Measurements from ENCODE around the gene RSU1.

RSU1 gene

DNA sequence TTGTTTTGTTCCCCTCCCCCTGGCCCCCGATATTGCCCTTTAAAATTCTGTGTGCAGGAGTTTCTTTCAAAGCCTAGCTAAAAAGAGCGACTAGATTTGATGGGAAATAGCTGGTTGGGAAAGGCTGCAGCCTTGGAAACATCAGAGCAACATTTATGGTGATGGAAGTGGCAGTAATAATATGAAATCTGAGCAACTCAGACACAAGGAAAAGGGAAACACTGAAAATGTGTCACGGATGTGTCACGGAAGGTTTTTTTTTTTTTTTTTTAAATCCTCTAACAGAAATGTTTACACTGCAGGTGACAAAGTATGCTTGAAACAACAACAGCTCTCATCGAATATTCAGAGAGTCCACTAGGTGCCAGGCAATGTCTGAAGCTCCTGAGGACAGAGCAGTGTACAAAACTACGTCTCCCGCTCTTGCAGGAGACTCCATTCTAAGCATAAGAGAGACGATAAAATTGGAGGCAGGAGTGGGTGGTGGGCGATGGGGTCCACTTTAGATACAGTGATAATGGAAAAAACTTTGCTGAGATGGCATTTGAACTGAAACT, 143.0 kb downstream of the RSU1 start:
- H3K27me3 ChIP-seq (replicated peaks in 2 of 5; ENCODE audit: control insufficient read depth in 4 of 5, insufficient read depth in 5 of 5, low read length in 4 of 5) = no peaks in the 10 kb centered on the region
- no peak for DNase-seq
- H3K9me3 ChIP-seq (ENCODE audit: control extremely low read depth in 1 of 5, control insufficient read depth in 4 of 5, insufficient read depth in 2 of 5, low read depth in 1 of 5, low read length in 4 of 5) = peaks cover 0 to 7% (median 0%) of the 10 kb centered on the region in 5 experiments
- no peaks in the 10 kb centered on the region for H3K4me1 ChIP-seq (ENCODE audit: control extremely low read depth in 1 of 4, control insufficient read depth in 4 of 4, insufficient read depth in 4 of 4, low read length in 3 of 4)
- no peak overlapping the region for H3K27ac ChIP-seq (ENCODE audit: insufficient read depth in 1 of 2, low read depth in 1 of 2, low read length in 2 of 2, poor library complexity in 1 of 2, severe bottlenecking in 2 of 2)
- H3K4me3 ChIP-seq (ENCODE audit: control insufficient read depth in 1 of 7, extremely low read depth in 1 of 7, insufficient read depth in 4 of 7, low read depth in 2 of 7, low read length in 6 of 7) = no peak overlapping the region
- POLR2A ChIA-PET = no interaction called here
- CTCF ChIA-PET = no interaction called here
- WGBS (ENCODE audit: insufficient coverage) = 97% methylated on average over 7 of the region's 9 CpGs
- H3K36me3 ChIP-seq (ENCODE audit: control insufficient read depth in 4 of 4, insufficient read depth in 4 of 4, low read length in 3 of 4) = peaks cover 0 to 2% (median 0%) of the 10 kb centered on the region in 4 experiments

DNA sequence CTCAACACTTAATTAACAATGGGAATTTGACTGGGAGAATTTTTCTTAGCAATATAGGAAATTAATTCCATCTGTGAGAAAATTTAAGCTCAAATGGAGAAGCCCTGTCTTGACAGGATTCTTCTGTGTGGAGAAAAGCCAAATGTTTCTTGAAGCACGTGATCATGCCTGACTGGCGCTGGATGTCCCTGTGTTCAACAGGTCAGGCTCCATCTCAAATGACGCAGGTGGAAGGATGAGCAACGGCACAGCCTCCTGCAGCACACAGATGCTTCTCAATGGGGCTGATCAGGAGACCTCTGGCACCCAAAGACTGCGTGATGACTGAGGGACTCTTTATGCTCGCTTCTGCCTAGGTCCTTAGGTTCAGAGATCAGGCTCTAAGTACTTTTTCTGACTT, 143.8 kb downstream of the RSU1 start:
- no peak for DNase-seq
- ChIA-PET CTCF (no interaction called here), POLR2A (no interaction called here)
- Histone ChIP-seq H3K27ac (ENCODE audit: insufficient read depth in 1 of 2, low read depth in 1 of 2, low read length in 2 of 2, poor library complexity in 1 of 2, severe bottlenecking in 2 of 2) (no peak overlapping the region), H3K4me3 (ENCODE audit: control insufficient read depth in 1 of 7, extremely low read depth in 1 of 7, insufficient read depth in 4 of 7, low read depth in 2 of 7, low read length in 6 of 7) (no peak overlapping the region), H3K9me3 (ENCODE audit: control extremely low read depth in 1 of 5, control insufficient read depth in 4 of 5, insufficient read depth in 2 of 5, low read depth in 1 of 5, low read length in 4 of 5) (peaks cover 0 to 7% (median 0%) of the 10 kb centered on the region in 5 experiments), H3K4me1 (ENCODE audit: control extremely low read depth in 1 of 4, control insufficient read depth in 4 of 4, insufficient read depth in 4 of 4, low read length in 3 of 4) (no peaks in the 10 kb centered on the region), H3K36me3 (ENCODE audit: control insufficient read depth in 4 of 4, insufficient read depth in 4 of 4, low read length in 3 of 4) (peaks cover 0 to 2% (median 0%) of the 10 kb centered on the region in 4 experiments), H3K27me3 (replicated peaks in 2 of 5; ENCODE audit: control insufficient read depth in 4 of 5, insufficient read depth in 5 of 5, low read length in 4 of 5) (no peaks in the 10 kb centered on the region)
- WGBS (ENCODE audit: insufficient coverage) = 95% methylated on average over 6 of the region's 6 CpGs

GRCh38 chr10:16663444-16663843, 153.8 kb downstream of the RSU1 start:
- Histone ChIP-seq H3K27me3 (replicated peaks in 2 of 5; ENCODE audit: control insufficient read depth in 4 of 5, insufficient read depth in 5 of 5, low read length in 4 of 5) (no peaks in the 10 kb centered on the region), H3K9me3 (ENCODE audit: control extremely low read depth in 1 of 5, control insufficient read depth in 4 of 5, insufficient read depth in 2 of 5, low read depth in 1 of 5, low read length in 4 of 5) (no peaks in the 10 kb centered on the region), H3K4me1 (ENCODE audit: control extremely low read depth in 1 of 4, control insufficient read depth in 4 of 4, insufficient read depth in 4 of 4, low read length in 3 of 4) (no peaks in the 10 kb centered on the region), H3K4me3 (ENCODE audit: control insufficient read depth in 1 of 7, extremely low read depth in 1 of 7, insufficient read depth in 4 of 7, low read depth in 2 of 7, low read length in 6 of 7) (no peak overlapping the region), H3K27ac (ENCODE audit: insufficient read depth in 1 of 2, low read depth in 1 of 2, low read length in 2 of 2, poor library complexity in 1 of 2, severe bottlenecking in 2 of 2) (no peak overlapping the region), H3K36me3 (ENCODE audit: control insufficient read depth in 4 of 4, insufficient read depth in 4 of 4, low read length in 3 of 4) (no peaks in the 10 kb centered on the region)
- WGBS (ENCODE audit: insufficient coverage) = 98% methylated on average over 6 of the region's 7 CpGs
- DNase-seq = no peak
- CTCF ChIA-PET = no interaction called here
- POLR2A ChIA-PET = no interaction called here

- no peaks in the 10 kb centered on the region for H3K4me1 ChIP-seq (ENCODE audit: control extremely low read depth in 1 of 4, control insufficient read depth in 4 of 4, insufficient read depth in 4 of 4, low read length in 3 of 4)
- H3K4me3 ChIP-seq (ENCODE audit: control insufficient read depth in 1 of 7, extremely low read depth in 1 of 7, insufficient read depth in 4 of 7, low read depth in 2 of 7, low read length in 6 of 7) = no peak overlapping the region
- no peaks in the 10 kb centered on the region for H3K27me3 ChIP-seq (replicated peaks in 2 of 5; ENCODE audit: control insufficient read depth in 4 of 5, insufficient read depth in 5 of 5, low read length in 4 of 5)
- no peak overlapping the region for H3K27ac ChIP-seq (ENCODE audit: insufficient read depth in 1 of 2, low read depth in 1 of 2, low read length in 2 of 2, poor library complexity in 1 of 2, severe bottlenecking in 2 of 2)
- no peaks in the 10 kb centered on the region for H3K9me3 ChIP-seq (ENCODE audit: control extremely low read depth in 1 of 5, control insufficient read depth in 4 of 5, insufficient read depth in 2 of 5, low read depth in 1 of 5, low read length in 4 of 5)
- no peak for DNase-seq
- no peaks in the 10 kb centered on the region for H3K36me3 ChIP-seq (ENCODE audit: control insufficient read depth in 4 of 4, insufficient read depth in 4 of 4, low read length in 3 of 4)
- POLR2A ChIA-PET = no interaction called here
- WGBS (ENCODE audit: insufficient coverage) = 95% methylated on average over 7 of the region's 7 CpGs
- CTCF ChIA-PET = no interaction called here
Observed at GRCh38 chr10:16662923-16663322, 154.3 kb downstream of the RSU1 start.

DNA sequence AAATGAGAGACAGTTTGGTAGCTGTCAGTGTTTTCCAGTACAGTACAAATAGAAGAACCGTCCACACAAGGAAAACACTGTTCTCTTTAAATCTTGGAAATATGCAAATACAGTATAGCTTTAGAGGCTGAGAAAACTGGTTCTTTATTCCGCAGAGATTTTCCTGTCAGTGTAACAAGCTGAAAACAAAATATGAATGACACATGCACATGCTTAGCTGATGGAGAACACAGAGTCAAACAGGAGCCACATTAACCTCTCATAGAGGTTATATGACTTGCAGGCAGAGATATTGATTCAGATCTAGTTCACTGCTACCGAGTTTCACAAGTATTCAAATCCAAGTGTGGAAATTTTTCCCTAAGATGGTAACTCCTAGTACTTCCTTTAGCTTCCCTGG, 160.3 kb downstream of the RSU1 start:
- Histone ChIP-seq H3K27me3 (replicated peaks in 2 of 5; ENCODE audit: control insufficient read depth in 4 of 5, insufficient read depth in 5 of 5, low read length in 4 of 5) (no peaks in the 10 kb centered on the region), H3K4me3 (ENCODE audit: control insufficient read depth in 1 of 7, extremely low read depth in 1 of 7, insufficient read depth in 4 of 7, low read depth in 2 of 7, low read length in 6 of 7) (no peak overlapping the region), H3K27ac (ENCODE audit: insufficient read depth in 1 of 2, low read depth in 1 of 2, low read length in 2 of 2, poor library complexity in 1 of 2, severe bottlenecking in 2 of 2) (no peak overlapping the region), H3K4me1 (ENCODE audit: control extremely low read depth in 1 of 4, control insufficient read depth in 4 of 4, insufficient read depth in 4 of 4, low read length in 3 of 4) (no peaks in the 10 kb centered on the region), H3K36me3 (ENCODE audit: control insufficient read depth in 4 of 4, insufficient read depth in 4 of 4, low read length in 3 of 4) (no peaks in the 10 kb centered on the region), H3K9me3 (ENCODE audit: control extremely low read depth in 1 of 5, control insufficient read depth in 4 of 5, insufficient read depth in 2 of 5, low read depth in 1 of 5, low read length in 4 of 5) (no peaks in the 10 kb centered on the region)
- CTCF ChIA-PET = no interaction called here
- no peak for DNase-seq
- WGBS (ENCODE audit: insufficient coverage) = 92% methylated on average over 1 of the region's 3 CpGs
- POLR2A ChIA-PET = no interaction called here

DNA sequence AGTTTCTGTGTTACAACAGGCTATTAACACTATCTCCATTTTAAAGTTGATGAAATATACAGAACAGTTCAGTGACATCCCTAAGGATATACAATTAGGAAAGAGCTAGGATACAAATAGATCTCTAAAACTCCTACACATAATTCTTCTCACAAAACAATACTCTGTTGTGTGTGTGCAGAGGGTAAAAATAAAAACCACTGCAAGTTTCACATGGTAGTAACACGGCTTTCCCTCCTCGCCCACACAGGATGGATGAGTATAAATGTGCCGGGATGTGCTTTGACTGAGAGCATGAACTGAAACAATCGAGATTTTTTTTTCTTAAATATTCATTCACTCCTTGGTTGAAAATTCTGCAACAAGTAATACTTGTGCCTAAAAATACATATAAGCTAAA, 164.0 kb downstream of the RSU1 start:
- Histone ChIP-seq H3K4me1 (ENCODE audit: control extremely low read depth in 1 of 4, control insufficient read depth in 4 of 4, insufficient read depth in 4 of 4, low read length in 3 of 4) (no peaks in the 10 kb centered on the region), H3K4me3 (ENCODE audit: control insufficient read depth in 1 of 7, extremely low read depth in 1 of 7, insufficient read depth in 4 of 7, low read depth in 2 of 7, low read length in 6 of 7) (no peak overlapping the region), H3K36me3 (ENCODE audit: control insufficient read depth in 4 of 4, insufficient read depth in 4 of 4, low read length in 3 of 4) (no peaks in the 10 kb centered on the region), H3K27ac (ENCODE audit: insufficient read depth in 1 of 2, low read depth in 1 of 2, low read length in 2 of 2, poor library complexity in 1 of 2, severe bottlenecking in 2 of 2) (no peak overlapping the region), H3K27me3 (replicated peaks in 2 of 5; ENCODE audit: control insufficient read depth in 4 of 5, insufficient read depth in 5 of 5, low read length in 4 of 5) (no peaks in the 10 kb centered on the region), H3K9me3 (ENCODE audit: control extremely low read depth in 1 of 5, control insufficient read depth in 4 of 5, insufficient read depth in 2 of 5, low read depth in 1 of 5, low read length in 4 of 5) (no peaks in the 10 kb centered on the region)
- POLR2A ChIA-PET = no interaction called here
- 100% methylated on average over 2 of the region's 4 CpGs for WGBS (ENCODE audit: insufficient coverage)
- CTCF ChIA-PET = no interaction called here
- no peak for DNase-seq

GRCh38 chr10:16652154-16652553, 165.1 kb downstream of the RSU1 start:
- no peak overlapping the region for H3K4me3 ChIP-seq (ENCODE audit: control insufficient read depth in 1 of 7, extremely low read depth in 1 of 7, insufficient read depth in 4 of 7, low read depth in 2 of 7, low read length in 6 of 7)
- no peak for DNase-seq
- POLR2A ChIA-PET = no interaction called here
- no peak overlapping the region for H3K27ac ChIP-seq (ENCODE audit: insufficient read depth in 1 of 2, low read depth in 1 of 2, low read length in 2 of 2, poor library complexity in 1 of 2, severe bottlenecking in 2 of 2)
- no peaks in the 10 kb centered on the region for H3K36me3 ChIP-seq (ENCODE audit: control insufficient read depth in 4 of 4, insufficient read depth in 4 of 4, low read length in 3 of 4)
- H3K4me1 ChIP-seq (ENCODE audit: control extremely low read depth in 1 of 4, control insufficient read depth in 4 of 4, insufficient read depth in 4 of 4, low read length in 3 of 4) = no peaks in the 10 kb centered on the region
- H3K27me3 ChIP-seq (replicated peaks in 2 of 5; ENCODE audit: control insufficient read depth in 4 of 5, insufficient read depth in 5 of 5, low read length in 4 of 5) = no peaks in the 10 kb centered on the region
- WGBS (ENCODE audit: insufficient coverage) = no CpG with 5 or more reads among the region's 5 CpGs
- H3K9me3 ChIP-seq (ENCODE audit: control extremely low read depth in 1 of 5, control insufficient read depth in 4 of 5, insufficient read depth in 2 of 5, low read depth in 1 of 5, low read length in 4 of 5) = no peaks in the 10 kb centered on the region
- CTCF ChIA-PET = no interaction called here

Measured in common myeloid progenitor, CD34-positive (primary cell).